Measurements from ENCODE around the gene PPM1J.

DNA sequence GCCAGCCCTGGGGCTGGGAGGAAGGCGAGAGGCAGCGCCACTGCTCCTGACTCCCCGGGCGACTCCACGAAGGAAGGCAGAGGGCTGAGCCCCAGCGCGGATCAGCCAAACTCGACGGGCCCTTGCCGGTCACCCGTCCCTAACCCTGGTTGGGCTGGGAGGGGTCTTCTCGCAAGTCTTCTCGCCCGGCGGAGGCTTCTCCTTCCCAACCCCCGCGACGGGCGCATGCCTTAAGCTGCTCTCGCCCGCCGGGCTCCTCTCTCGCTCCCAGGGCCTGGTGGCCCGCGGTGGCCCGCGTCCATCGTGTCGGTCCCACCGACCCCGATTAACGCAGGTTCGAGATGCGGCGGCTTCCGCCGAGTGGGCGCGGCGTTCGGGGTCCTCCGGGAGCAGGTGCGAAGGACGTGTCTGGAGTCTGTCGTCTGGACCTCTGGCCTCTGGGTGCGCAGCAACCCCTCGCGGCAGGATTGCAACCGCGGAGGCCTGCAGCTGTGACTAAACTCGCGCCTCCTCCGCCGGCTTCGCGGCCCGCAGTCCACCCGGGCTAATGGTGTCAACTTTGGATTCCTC lies 29.0 kb upstream of the PPM1J start:
- TF ChIP-seq, protein P1, sequence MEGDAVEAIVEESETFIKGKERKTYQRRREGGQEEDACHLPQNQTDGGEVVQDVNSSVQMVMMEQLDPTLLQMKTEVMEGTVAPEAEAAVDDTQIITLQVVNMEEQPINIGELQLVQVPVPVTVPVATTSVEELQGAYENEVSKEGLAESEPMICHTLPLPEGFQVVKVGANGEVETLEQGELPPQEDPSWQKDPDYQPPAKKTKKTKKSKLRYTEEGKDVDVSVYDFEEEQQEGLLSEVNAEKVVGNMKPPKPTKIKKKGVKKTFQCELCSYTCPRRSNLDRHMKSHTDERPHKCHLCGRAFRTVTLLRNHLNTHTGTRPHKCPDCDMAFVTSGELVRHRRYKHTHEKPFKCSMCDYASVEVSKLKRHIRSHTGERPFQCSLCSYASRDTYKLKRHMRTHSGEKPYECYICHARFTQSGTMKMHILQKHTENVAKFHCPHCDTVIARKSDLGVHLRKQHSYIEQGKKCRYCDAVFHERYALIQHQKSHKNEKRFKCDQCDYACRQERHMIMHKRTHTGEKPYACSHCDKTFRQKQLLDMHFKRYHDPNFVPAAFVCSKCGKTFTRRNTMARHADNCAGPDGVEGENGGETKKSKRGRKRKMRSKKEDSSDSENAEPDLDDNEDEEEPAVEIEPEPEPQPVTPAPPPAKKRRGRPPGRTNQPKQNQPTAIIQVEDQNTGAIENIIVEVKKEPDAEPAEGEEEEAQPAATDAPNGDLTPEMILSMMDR (IDR thresholded peaks at IDR 0.05), result peak in 2 of 6 experiments; percentile 31 to 44
- no peak for TF ChIP-seq POLR2A (IDR thresholded peaks at IDR 0.05)

Measured in thyroid gland (tissue), 4 donors.